HEK293T (cell line): Measurements from ENCODE around the gene BCAP31.

Experiments
- BHLHE40 ChIP-seq: fragments of 450-650 bp; IDR thresholded peaks from 2 replicates; pipeline ENCODE4 v1.6.1; 2016; ENCODE audit warnings: mild to moderate bottlenecking, moderate library complexity, borderline replicate concordance
- CTBP1 ChIP-seq: fragments of 450-650 bp; IDR thresholded peaks from 2 replicates; pipeline ENCODE4 v1.6.1; 2016; ENCODE audit warnings: borderline replicate concordance
- ELF4 ChIP-seq: fragments of 450-650 bp; IDR thresholded peaks from 2 replicates; pipeline ENCODE4 v1.6.1; 2017; ENCODE audit warnings: antibody characterized with exemption
- FOXA1 ChIP-seq: fragments of 450-650 bp; IDR thresholded peaks from 2 replicates; pipeline ENCODE4 v1.6.1; 2016; ENCODE audit warnings: mild to moderate bottlenecking
- FOXM1 ChIP-seq: fragments of 450-650 bp; IDR thresholded peaks from 2 replicates; pipeline ENCODE4 v1.6.1; 2017; ENCODE audit warnings: mild to moderate bottlenecking, borderline replicate concordance
- LEF1 ChIP-seq: fragments of 450-650 bp; IDR thresholded peaks from 2 replicates; pipeline ENCODE4 v1.6.1; 2017; ENCODE audit warnings: mild to moderate bottlenecking, borderline replicate concordance
- PKNOX1 ChIP-seq: fragments of 450-650 bp; IDR thresholded peaks from 2 replicates; pipeline ENCODE4 v1.6.1; 2016
- SP1 ChIP-seq: fragments of 450-650 bp; IDR thresholded peaks from 2 replicates; pipeline ENCODE4 v1.6.1; 2017
- SUZ12 ChIP-seq: fragments of 450-650 bp; IDR thresholded peaks from 2 replicates; pipeline ENCODE4 v1.6.1; 2016; ENCODE audit warnings: mild to moderate bottlenecking
- TARDBP ChIP-seq: fragments of 450-650 bp; IDR thresholded peaks from 2 replicates; pipeline ENCODE4 v1.6.1; 2016

GRCh38 chrX:153701706-153702105 lies 22.5 kb downstream of the BCAP31 start:
- TF ChIP-seq SUZ12: no peak
- no peak for TF ChIP-seq ELF4
- TF ChIP-seq BHLHE40: no peak
- no peak for TF ChIP-seq TARDBP
- no peak for TF ChIP-seq CTBP1
- no peak for TF ChIP-seq FOXA1
- no peak for TF ChIP-seq SP1
- no peak for TF ChIP-seq FOXM1
- TF ChIP-seq PKNOX1: no peak
- no peak for TF ChIP-seq LEF1
